ENCODE data around the gene DYDC2. TPM values are rescaled to one million over a fixed set of nuclear protein-coding genes. Genes with fewer than 3 reads are reported as not detected.

DYDC2 gene
- polyA plus RNA-seq, 2 of the 4 experiments (the other 2 are of a cell fraction), result 0.04 TPM; not detected in 1

DNA sequence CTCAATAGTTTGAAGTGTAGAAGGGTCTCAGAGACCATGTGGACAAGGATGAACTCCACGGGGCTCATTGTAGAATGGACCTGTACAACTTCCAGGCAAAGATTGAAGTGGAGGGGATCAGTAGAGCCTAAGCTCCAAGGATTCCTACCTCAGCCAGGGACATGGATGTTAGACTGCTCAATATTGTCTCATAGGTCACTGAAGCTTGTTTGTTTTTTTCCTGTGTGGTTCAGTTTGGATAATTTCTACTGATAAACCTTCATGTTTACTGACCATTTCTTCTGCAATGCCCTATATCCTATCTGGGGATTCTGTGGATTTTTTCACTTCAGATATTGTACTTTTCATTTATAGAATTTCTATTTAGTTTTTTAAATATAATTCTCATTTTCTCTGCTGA, 8.9 kb downstream of the DYDC2 start:
- no peak overlapping the region for H3K27ac ChIP-seq
- WGBS (ENCODE audit: missing lambda C conversion rate), result 0% methylated on average over 1 of the region's 1 CpG
- ATAC-seq (no peak), DNase-seq (ENCODE audit: low read depth in 1 of 2, low spot score in 1 of 2) (no peak), FAIRE-seq (no peak)
- no peaks in the 10 kb centered on the region for H3K4me1 ChIP-seq
- TF ChIP-seq PHF8 (IDR thresholded peaks at IDR 0.05; ENCODE audit: borderline replicate concordance, low read depth) (no peak), RAD21 (conservative IDR thresholded peaks at IDR 0.05 in 1 of 2, IDR thresholded peaks at IDR 0.05 in 1 of 2) (no peak), ZFP36 (IDR thresholded peaks at IDR 0.05; ENCODE audit: borderline replicate concordance, partially characterized antibody) (no peak), CBX8 (IDR thresholded peaks at IDR 0.05) (no peak), FOXS1 (CRISPR knock-in tag; IDR thresholded peaks at IDR 0.05) (no peak), MYC (IDR thresholded peaks at IDR 0.05; ENCODE audit: borderline replicate concordance, low read length) (no peak)
- TF ChIP-seq, protein P1, sequence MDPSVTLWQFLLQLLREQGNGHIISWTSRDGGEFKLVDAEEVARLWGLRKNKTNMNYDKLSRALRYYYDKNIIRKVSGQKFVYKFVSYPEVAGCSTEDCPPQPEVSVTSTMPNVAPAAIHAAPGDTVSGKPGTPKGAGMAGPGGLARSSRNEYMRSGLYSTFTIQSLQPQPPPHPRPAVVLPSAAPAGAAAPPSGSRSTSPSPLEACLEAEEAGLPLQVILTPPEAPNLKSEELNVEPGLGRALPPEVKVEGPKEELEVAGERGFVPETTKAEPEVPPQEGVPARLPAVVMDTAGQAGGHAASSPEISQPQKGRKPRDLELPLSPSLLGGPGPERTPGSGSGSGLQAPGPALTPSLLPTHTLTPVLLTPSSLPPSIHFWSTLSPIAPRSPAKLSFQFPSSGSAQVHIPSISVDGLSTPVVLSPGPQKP (IDR thresholded peaks at IDR 0.05; ENCODE audit: low read depth, low read length), result no peak
- TF ChIP-seq, protein P2, sequence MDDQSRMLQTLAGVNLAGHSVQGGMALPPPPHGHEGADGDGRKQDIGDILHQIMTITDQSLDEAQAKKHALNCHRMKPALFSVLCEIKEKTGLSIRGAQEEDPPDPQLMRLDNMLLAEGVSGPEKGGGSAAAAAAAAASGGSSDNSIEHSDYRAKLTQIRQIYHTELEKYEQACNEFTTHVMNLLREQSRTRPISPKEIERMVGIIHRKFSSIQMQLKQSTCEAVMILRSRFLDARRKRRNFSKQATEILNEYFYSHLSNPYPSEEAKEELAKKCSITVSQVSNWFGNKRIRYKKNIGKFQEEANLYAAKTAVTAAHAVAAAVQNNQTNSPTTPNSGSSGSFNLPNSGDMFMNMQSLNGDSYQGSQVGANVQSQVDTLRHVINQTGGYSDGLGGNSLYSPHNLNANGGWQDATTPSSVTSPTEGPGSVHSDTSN (IDR thresholded peaks at IDR 0.05), result no peak
- H3K4me2 ChIP-seq, result no peak overlapping the region
- no peak overlapping the region for H3K4me3 ChIP-seq
- CTCF ChIA-PET, result no interaction called here
- no peaks in the 10 kb centered on the region for H3K9me3 ChIP-seq
- POLR2A ChIA-PET, result no interaction called here

DNA sequence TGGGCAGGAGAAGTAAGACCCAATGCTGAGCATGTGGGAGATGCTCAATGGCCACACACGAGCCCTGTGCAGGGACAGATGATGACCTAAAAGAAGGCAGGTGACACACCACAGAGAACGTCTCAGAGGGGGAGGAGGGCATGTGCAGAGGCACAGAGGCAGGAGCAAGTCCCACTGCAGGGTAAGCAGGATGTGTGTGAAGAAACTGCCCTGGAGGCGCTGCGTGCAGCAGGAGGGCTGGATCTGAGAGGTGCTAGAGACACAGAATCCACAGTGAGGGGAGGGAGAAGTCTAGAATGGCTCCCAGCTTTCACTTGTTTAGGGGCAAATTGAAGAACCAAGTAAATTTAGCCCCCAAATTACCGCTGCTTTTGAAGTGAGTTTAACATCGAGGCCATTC, 14.9 kb downstream of the DYDC2 start:
- TF ChIP-seq RAD21 (conservative IDR thresholded peaks at IDR 0.05 in 1 of 2, IDR thresholded peaks at IDR 0.05 in 1 of 2) (no peak), MAZ (IDR thresholded peaks at IDR 0.05; ENCODE audit: borderline replicate concordance, low read depth, low read length) (no peak), JUNB (IDR thresholded peaks at IDR 0.05) (no peak), HOXB13 (CRISPR knock-in tag; IDR thresholded peaks at IDR 0.05; ENCODE audit: low read depth) (no peak), RFX5 (IDR thresholded peaks at IDR 0.05) (no peak)
- TF ChIP-seq, protein P3, sequence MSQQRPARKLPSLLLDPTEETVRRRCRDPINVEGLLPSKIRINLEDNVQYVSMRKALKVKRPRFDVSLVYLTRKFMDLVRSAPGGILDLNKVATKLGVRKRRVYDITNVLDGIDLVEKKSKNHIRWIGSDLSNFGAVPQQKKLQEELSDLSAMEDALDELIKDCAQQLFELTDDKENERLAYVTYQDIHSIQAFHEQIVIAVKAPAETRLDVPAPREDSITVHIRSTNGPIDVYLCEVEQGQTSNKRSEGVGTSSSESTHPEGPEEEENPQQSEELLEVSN (IDR thresholded peaks at IDR 0.05; ENCODE audit: borderline replicate concordance, low read depth), result no peak
- TF ChIP-seq, protein P2 (IDR thresholded peaks at IDR 0.05), result no peak
- TF ChIP-seq, protein P4, sequence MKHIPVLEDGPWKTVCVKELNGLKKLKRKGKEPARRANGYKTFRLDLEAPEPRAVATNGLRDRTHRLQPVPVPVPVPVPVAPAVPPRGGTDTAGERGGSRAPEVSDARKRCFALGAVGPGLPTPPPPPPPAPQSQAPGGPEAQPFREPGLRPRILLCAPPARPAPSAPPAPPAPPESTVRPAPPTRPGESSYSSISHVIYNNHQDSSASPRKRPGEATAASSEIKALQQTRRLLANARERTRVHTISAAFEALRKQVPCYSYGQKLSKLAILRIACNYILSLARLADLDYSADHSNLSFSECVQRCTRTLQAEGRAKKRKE (CRISPR knock-in tag; IDR thresholded peaks at IDR 0.05; ENCODE audit: low read depth), result no peak
- TF ChIP-seq, protein P5, sequence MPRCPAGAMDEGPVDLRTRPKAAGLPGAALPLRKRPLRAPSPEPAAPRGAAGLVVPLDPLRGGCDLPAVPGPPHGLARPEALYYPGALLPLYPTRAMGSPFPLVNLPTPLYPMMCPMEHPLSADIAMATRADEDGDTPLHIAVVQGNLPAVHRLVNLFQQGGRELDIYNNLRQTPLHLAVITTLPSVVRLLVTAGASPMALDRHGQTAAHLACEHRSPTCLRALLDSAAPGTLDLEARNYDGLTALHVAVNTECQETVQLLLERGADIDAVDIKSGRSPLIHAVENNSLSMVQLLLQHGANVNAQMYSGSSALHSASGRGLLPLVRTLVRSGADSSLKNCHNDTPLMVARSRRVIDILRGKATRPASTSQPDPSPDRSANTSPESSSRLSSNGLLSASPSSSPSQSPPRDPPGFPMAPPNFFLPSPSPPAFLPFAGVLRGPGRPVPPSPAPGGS (IDR thresholded peaks at IDR 0.05), result no peak
- ChIA-PET POLR2A (no interaction called here), CTCF (interaction anchor here (1.5 kb wide), 1 partner anchor 73 kb away, joined by 5 read pairs; no protein-coding TSS in a partner anchor)
- ATAC-seq (no peak; a peak in 1 of 6 replicates), FAIRE-seq (no peak), DNase-seq (ENCODE audit: low read depth in 1 of 2, low spot score in 1 of 2) (no peak)
- WGBS (ENCODE audit: missing lambda C conversion rate), result 51% methylated on average over 6 of the region's 6 CpGs
- no peak overlapping the region for H3K4me2 ChIP-seq
- no peak overlapping the region for H3K4me3 ChIP-seq
- H3K4me1 ChIP-seq, result no peaks in the 10 kb centered on the region
- H3K9me3 ChIP-seq, result no peaks in the 10 kb centered on the region
- no peak overlapping the region for H3K27ac ChIP-seq

DNA sequence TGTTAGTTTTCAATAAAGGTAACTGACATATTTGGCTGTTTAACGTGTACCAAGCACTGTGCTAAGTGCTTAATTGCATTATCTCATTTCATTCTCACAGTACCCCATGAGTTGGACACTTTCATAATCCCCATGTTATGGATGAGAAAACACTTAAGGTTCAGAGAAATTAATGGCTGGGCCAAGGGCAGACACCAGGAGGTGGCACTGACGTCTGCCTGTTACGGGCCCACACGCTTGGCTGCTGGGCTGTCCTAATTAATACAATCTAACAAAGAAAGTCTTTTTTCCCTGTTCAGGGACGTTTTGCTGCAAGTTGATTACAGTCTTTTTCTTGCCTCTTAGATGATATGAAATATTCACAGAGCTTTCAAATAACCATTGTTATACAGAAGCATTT, 16.1 kb downstream of the DYDC2 start:
- ATAC-seq (no peak), FAIRE-seq (no peak), DNase-seq (ENCODE audit: low read depth in 1 of 2, low spot score in 1 of 2) (no peak)
- Histone ChIP-seq H3K9me3 (no peaks in the 10 kb centered on the region), H3K4me1 (no peaks in the 10 kb centered on the region), H3K4me3 (no peak overlapping the region), H3K27ac (no peak overlapping the region), H3K4me2 (no peak overlapping the region)
- 68% methylated on average over 5 of the region's 5 CpGs for WGBS (ENCODE audit: missing lambda C conversion rate)
- TF ChIP-seq HEYL (CRISPR knock-in tag; IDR thresholded peaks at IDR 0.05), result no peak
- no peak for TF ChIP-seq HDAC2 (IDR thresholded peaks at IDR 0.05)
- ChIA-PET CTCF (interaction anchor here (1.0 to 3.3 kb wide), 3 partner anchors 10 to 133 kb away, joined by 3 to 11 read pairs (median 4); no protein-coding TSS in a partner anchor), POLR2A (no interaction called here)

Measured in A549 (cell line).